ENCODE results near the gene NUAK2.
"Not testable (repeated sequence)": the region's sequence is repeated elsewhere in the genome, so short reads cannot be mapped to it uniquely, and the experiment has no call there.

NUAK2 gene

GRCh38 chr1:205321162-205321958, at the start of gene NUAK2:
NUAK2 (minus strand) TSS chr1:205321745; CDS start chr1:205321628, 117 bp downstream.
- H3K36me3 Mint-ChIP-seq, result peaks cover 6 to 16% of the 10 kb centered on the region in 2 donors
- H3K9me3 Mint-ChIP-seq, result no peaks in the 10 kb centered on the region
- peaks cover 51 to 73% of the 10 kb centered on the region in 2 donors for H3K4me1 Mint-ChIP-seq
- no peaks in the 10 kb centered on the region for H3K27me3 Mint-ChIP-seq
- peak; percentile 81 to 88 for ATAC-seq (replicated peaks)
- peak within 1 kb of the TSS; percentile 91 for H3K27ac Mint-ChIP-seq
- H3K4me3 Mint-ChIP-seq, result peak within 1 kb of the TSS; percentile 95 to 96
- peak; percentile 74 for DNase-seq

DNA sequence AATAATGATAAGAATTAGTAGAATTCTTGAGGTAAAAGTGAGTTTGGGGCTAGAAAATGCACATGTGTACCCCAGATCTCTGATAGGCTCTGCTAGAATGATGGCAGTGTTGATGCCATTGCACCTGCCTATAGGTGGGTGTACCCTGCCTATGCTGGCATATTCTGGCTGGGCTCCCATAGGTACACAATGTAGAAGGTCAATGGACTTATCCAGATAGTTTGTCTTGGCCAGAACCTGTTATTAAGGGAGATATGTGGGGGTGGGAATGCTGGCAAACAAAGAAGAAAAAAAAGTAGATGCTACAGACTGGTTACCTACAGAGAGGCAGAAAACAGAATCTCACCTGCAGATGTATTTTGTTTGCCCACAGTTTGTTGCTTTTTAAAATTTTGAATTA, 49.2 kb upstream of the NUAK2 start:
- Mint-ChIP-seq H3K27ac (no peak overlapping the region), H3K27me3 (peaks cover 19 to 38% of the 10 kb centered on the region in 2 donors)

GRCh38 chr1:205369701-205370123, 48.2 kb upstream of the NUAK2 start:
- Mint-ChIP-seq H3K27ac (no peak overlapping the region), H3K9me3 (no peaks in the 10 kb centered on the region), H3K4me3 (no peak overlapping the region), H3K4me1 (no peaks in the 10 kb centered on the region), H3K36me3 (no peaks in the 10 kb centered on the region), H3K27me3 (peaks cover 16 to 29% of the 10 kb centered on the region in 2 donors)
- DNase-seq (no peak), ATAC-seq (replicated peaks) (no peak)

More for the DNA sequence above, 49.2 kb upstream of the NUAK2 start:
- Mint-ChIP-seq H3K9me3 (no peaks in the 10 kb centered on the region), H3K4me3 (no peak overlapping the region), H3K36me3 (no peaks in the 10 kb centered on the region), H3K4me1 (no peaks in the 10 kb centered on the region)
- no peak for DNase-seq
- ATAC-seq (replicated peaks), result no peak

DNA sequence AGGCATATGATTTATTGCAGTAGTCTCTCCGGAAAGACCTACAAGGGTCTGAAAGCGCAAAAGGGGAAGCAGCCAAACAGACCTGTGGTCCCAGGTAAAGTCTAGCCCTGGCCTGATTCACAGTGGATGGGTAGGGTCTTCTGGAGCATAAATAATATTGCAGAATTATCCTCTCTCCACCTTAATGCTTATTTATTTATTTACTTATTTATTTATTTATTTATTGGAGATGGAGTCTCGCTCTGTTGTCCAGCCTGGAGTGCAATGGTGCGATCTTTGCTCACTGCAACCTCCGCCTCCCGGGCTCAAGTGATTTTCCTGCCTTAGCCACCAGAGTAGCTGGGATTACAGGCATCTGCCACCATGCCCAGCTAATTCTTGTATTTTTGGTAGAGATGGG, 46.9 kb upstream of the NUAK2 start:
- no peak for ATAC-seq (replicated peaks)
- no peaks in the 10 kb centered on the region for H3K36me3 Mint-ChIP-seq
- H3K27ac Mint-ChIP-seq, result no peak overlapping the region
- DNase-seq, result no peak
- H3K27me3 Mint-ChIP-seq, result peaks cover 7 to 17% of the 10 kb centered on the region in 2 donors
- no peaks in the 10 kb centered on the region for H3K9me3 Mint-ChIP-seq
- H3K4me1 Mint-ChIP-seq, result no peaks in the 10 kb centered on the region
- H3K4me3 Mint-ChIP-seq, result no peak overlapping the region

DNA sequence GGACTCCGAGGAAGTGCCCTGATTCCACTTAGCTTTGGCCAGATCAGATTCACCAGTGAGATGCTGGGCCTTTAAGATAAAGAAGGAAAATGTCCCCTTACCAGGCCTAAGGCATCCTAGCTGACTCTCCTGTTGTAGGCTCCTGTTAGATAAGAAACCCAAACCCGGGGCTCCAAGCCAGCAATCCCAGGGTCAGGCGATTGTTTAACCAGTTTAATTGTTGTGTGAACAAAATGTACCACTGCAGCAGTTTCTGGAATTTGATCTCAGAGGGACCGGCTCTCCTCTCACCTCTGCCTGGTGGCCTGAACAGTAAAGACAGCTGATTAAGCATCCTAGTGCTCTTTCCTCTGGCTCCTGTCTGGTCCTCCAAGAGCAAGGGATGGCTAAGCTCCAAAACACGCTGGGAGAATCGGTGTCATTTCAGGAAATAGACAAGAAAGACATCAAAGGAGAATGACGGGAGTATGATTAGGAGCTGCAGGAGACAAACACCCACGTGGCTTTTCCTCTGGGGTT, 44.5 kb upstream of the NUAK2 start:
- DNase-seq (no peak), ATAC-seq (replicated peaks) (no peak)
- Mint-ChIP-seq H3K9me3 (no peaks in the 10 kb centered on the region), H3K4me3 (no peak overlapping the region), H3K27ac (no peak overlapping the region), H3K36me3 (no peaks in the 10 kb centered on the region), H3K27me3 (peaks cover 0 to 7% of the 10 kb centered on the region in 2 donors), H3K4me1 (no peaks in the 10 kb centered on the region)

DNA sequence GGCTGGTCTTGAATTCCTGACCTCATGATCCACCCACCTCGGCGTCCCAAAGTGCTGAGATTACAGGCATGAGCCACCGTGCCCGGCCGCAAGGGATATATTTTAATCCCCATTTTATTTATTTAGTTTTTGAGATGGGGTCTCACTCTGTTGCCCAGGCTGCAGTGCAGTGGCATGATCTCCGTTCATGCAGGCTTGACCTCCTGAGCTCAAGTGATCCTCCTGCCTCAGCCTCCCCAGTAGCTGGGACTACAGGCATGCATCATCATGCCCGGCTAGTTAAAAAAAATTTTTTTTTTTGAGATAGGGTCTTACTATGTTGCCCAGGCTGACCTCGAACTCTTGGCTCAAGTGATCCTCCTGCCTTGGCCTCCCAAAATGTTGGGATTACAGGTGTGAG, 43.5 kb upstream of the NUAK2 start:
- H3K4me3 Mint-ChIP-seq; H3K4me1 Mint-ChIP-seq; H3K27ac Mint-ChIP-seq; H3K9me3 Mint-ChIP-seq; H3K36me3 Mint-ChIP-seq; DNase-seq; ATAC-seq (replicated peaks): not testable (repeated sequence)
- peaks cover 0 to 14% of the 10 kb centered on the region in 2 donors for H3K27me3 Mint-ChIP-seq

GRCh38 chr1:205360891-205361290, 39.3 kb upstream of the NUAK2 start:
- Mint-ChIP-seq H3K4me3 (no peak overlapping the region), H3K27me3 (peaks cover 0 to 39% of the 10 kb centered on the region in 2 donors), H3K4me1 (peaks cover 8 to 10% of the 10 kb centered on the region in 2 donors), H3K9me3 (no peaks in the 10 kb centered on the region), H3K36me3 (no peaks in the 10 kb centered on the region), H3K27ac (no peak overlapping the region)
- no peak for ATAC-seq (replicated peaks)
- DNase-seq, result no peak

GRCh38 chr1:205359771-205360565, 38.4 kb upstream of the NUAK2 start:
- DNase-seq, result no peak
- ATAC-seq (replicated peaks), result no peak
- Mint-ChIP-seq H3K36me3 (no peaks in the 10 kb centered on the region), H3K4me1 (peaks cover 8 to 10% of the 10 kb centered on the region in 2 donors), H3K4me3 (no peak overlapping the region), H3K27me3 (peaks cover 0 to 39% of the 10 kb centered on the region in 2 donors), H3K27ac (no peak overlapping the region), H3K9me3 (no peaks in the 10 kb centered on the region)

GRCh38 chr1:205358579-205358978, 37.0 kb upstream of the NUAK2 start:
- ATAC-seq (replicated peaks), result no peak
- Mint-ChIP-seq H3K4me1 (peaks cover 8 to 18% of the 10 kb centered on the region in 2 donors), H3K27me3 (peaks cover 0 to 39% of the 10 kb centered on the region in 2 donors), H3K4me3 (no peak overlapping the region), H3K9me3 (no peaks in the 10 kb centered on the region), H3K27ac (no peak overlapping the region), H3K36me3 (no peaks in the 10 kb centered on the region)
- DNase-seq, result no peak

DNA sequence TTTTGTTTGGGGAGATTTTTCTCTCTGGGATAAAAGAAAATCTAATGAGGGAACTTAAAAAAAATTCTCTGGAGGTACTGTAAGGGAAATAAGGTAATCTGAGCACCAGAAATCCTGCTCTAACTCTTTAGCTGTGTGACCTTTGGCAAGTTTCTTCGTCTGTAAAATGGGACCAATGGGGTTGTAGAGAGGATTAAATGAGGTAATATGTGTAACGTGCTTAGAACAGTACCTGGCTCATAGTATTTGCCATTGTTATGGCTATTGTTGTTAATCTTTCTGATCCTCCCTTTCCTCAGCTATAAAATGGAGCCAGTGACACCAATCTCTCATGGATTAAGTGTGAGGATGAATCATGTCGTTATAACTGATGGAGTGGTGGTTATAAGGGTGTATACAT, 36.0 kb upstream of the NUAK2 start:
- Mint-ChIP-seq H3K9me3 (no peaks in the 10 kb centered on the region), H3K36me3 (no peaks in the 10 kb centered on the region), H3K4me1 (peaks cover 8 to 18% of the 10 kb centered on the region in 2 donors), H3K27me3 (peaks cover 0 to 39% of the 10 kb centered on the region in 2 donors), H3K4me3 (no peak overlapping the region), H3K27ac (no peak overlapping the region)
- ATAC-seq (replicated peaks) (no peak), DNase-seq (no peak)

DNA sequence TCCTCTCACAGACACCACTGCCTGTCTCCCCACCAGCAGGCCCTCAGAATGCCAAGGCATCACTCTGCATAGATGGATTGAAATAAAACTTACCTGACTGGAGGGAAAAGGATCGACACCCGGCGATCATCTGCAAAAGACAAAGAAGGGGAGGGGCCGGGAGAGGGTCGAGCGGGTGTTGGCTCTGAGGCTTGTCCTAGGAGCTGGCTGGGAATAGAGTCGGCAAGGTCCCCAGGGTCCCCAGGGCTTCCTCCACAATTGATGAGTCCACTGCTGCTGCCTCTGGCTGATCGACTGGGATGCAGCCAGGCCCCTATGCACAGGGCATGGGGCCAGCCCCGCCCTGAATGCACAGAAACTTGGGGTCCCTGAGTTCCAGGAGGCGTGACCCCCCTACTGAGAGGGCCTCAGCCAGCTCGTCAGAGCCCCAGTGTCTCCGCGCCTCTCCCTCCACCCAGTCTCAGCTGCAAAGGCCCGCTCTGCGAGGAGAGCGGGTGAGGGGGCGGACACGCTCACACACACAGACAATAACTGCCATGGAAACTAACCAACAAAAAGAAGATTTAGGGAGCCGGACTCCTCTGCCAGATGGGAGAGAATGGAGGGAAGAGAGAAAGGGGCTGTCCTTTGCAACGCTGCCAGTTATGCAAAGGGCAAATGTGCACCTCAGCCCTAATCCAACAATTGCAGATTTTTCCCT, 35.0 kb upstream of the NUAK2 start, which contains the start of gene KLHDC8A:
Gene KLHDC8A (minus strand): TSS at position 483 of the 700 bp plus-strand sequence. CDS start 13,318 bp downstream, outside the sequence.
- no peak for DNase-seq
- peaks cover 0 to 39% of the 10 kb centered on the region in 2 donors for H3K27me3 Mint-ChIP-seq
- peak within 1 kb of the TSS; percentile 47 for H3K27ac Mint-ChIP-seq
- peak; percentile 62 to 73 for ATAC-seq (replicated peaks)
- no peaks in the 10 kb centered on the region for H3K36me3 Mint-ChIP-seq
- H3K9me3 Mint-ChIP-seq, result no peaks in the 10 kb centered on the region
- peaks cover 8 to 18% of the 10 kb centered on the region in 2 donors for H3K4me1 Mint-ChIP-seq
- peak within 1 kb of the TSS in 1 of 2 donors; percentile 17 for H3K4me3 Mint-ChIP-seq

- H3K27ac Mint-ChIP-seq, result no peak overlapping the region
- ATAC-seq (replicated peaks) (no peak), DNase-seq (no peak)
- peaks cover 0 to 30% of the 10 kb centered on the region in 2 donors for H3K27me3 Mint-ChIP-seq
- no peaks in the 10 kb centered on the region for H3K9me3 Mint-ChIP-seq
- peaks cover 15 to 29% of the 10 kb centered on the region in 2 donors for H3K4me1 Mint-ChIP-seq
- no peak overlapping the region for H3K4me3 Mint-ChIP-seq
- no peaks in the 10 kb centered on the region for H3K36me3 Mint-ChIP-seq
Observed at GRCh38 chr1:205355075-205355453, 33.5 kb upstream of the NUAK2 start.

- Mint-ChIP-seq H3K4me1 (peaks cover 21 to 35% of the 10 kb centered on the region in 2 donors), H3K36me3 (no peaks in the 10 kb centered on the region)
- no peak for DNase-seq
Observed at GRCh38 chr1:205354259-205355074, 32.9 kb upstream of the NUAK2 start.

More at GRCh38 chr1:205354259-205355074, 32.9 kb upstream of the NUAK2 start:
- peak overlapping the region; percentile 20 for H3K27ac Mint-ChIP-seq
- H3K27me3 Mint-ChIP-seq, result peaks cover 0 to 28% of the 10 kb centered on the region in 2 donors
- H3K9me3 Mint-ChIP-seq, result no peaks in the 10 kb centered on the region
- ATAC-seq (replicated peaks), result peak; percentile 62 to 70
- no peak overlapping the region for H3K4me3 Mint-ChIP-seq
